OCI-LY3 (cell line): ENCODE data around the gene NBPF1.
"Not testable (repeated sequence)": the region's sequence is repeated elsewhere in the genome, so short reads cannot be mapped to it uniquely, and the experiment has no call there.

Source experiments
- H2AFZ ChIP-seq: fragments of 200-600, 300-600 bp; shearing (Covaris generic); 2 replicates; pipeline ENCODE4 v1.6.0; 2014; ENCODE audit warnings: antibody characterized with exemption, low read depth, low read length
- H3K27ac ChIP-seq: fragments of 200-600, 300-600 bp; sonication (generic); 2 replicates; pipeline ENCODE4 v1.5.1; 2014; ENCODE audit warnings: mild to moderate bottlenecking, low read length, moderate library complexity, mixed read lengths
- H3K27me3 ChIP-seq: fragments of 200-600, 300-600 bp; sonication (generic); 2 replicates; pipeline ENCODE4 v1.6.1; 2014; ENCODE audit warnings: low read depth, low read length, mixed read lengths
- H3K36me3 ChIP-seq: fragments of 200-600, 300-600 bp; sonication (generic); replicated peaks from 2 replicates; pipeline ENCODE3; 2014; ENCODE audit warnings: low read depth, low read length, mixed read lengths
- H3K4me1 ChIP-seq: fragments of 300-600, 200-600 bp; sonication (generic); 2 replicates; pipeline ENCODE4 v1.6.1; 2014; ENCODE audit warnings: low read length, mixed read lengths
- H3K4me2 ChIP-seq: fragments of 200-600, 300-600 bp; sonication (generic); 2 replicates; pipeline ENCODE4 v1.6.1; 2014; ENCODE audit warnings: low read length, mixed read lengths
- H3K4me3 ChIP-seq: fragments of 300-600, 200-600 bp; sonication (generic); 2 replicates; pipeline ENCODE4 v1.5.1; 2014; ENCODE audit warnings: antibody characterized with exemption, mild to moderate bottlenecking, low read length, moderate library complexity
- H3K79me2 ChIP-seq: fragments of 300-600, 200-600 bp; shearing (Covaris generic); 2 replicates; pipeline ENCODE4 v1.6.1; 2014; ENCODE audit warnings: mild to moderate bottlenecking, low read length, mixed read lengths
- H3K9ac ChIP-seq: fragments of 300-600, 200-600 bp; shearing (Covaris generic); 2 replicates; pipeline ENCODE4 v1.6.0; 2014; ENCODE audit warnings: mild to moderate bottlenecking, low read length, moderate library complexity
- H3K9me3 ChIP-seq: fragments of 200-600, 300-600 bp; shearing (Covaris generic); 2 replicates; pipeline ENCODE4 v1.6.1; 2014; ENCODE audit warnings: low read length, mixed read lengths; ENCODE audit not compliant: insufficient read depth
- H4K20me1 ChIP-seq: fragments of 200-600, 300-600 bp; sonication (generic); 2 replicates; pipeline ENCODE4 v1.6.1; 2016; ENCODE audit warnings: low read length, mixed read lengths; ENCODE audit not compliant: insufficient read depth
- EZH2phosphoT487 ChIP-seq: fragments of 200-600 bp; shearing (Covaris generic); IDR thresholded peaks from 2 replicates; pipeline ENCODE4 v1.6.1; 2018; ENCODE audit warnings: antibody characterized with exemption, mixed run types, low read depth
- TF ChIP-seq, protein P1 (sequence below): fragments of 200-600, 300-600 bp; sonication (generic); IDR thresholded peaks from 2 replicates; pipeline ENCODE4 v1.5.1; 2014; ENCODE audit warnings: antibody characterized with exemption, low read length, low read depth

Gene NBPF1

DNA sequence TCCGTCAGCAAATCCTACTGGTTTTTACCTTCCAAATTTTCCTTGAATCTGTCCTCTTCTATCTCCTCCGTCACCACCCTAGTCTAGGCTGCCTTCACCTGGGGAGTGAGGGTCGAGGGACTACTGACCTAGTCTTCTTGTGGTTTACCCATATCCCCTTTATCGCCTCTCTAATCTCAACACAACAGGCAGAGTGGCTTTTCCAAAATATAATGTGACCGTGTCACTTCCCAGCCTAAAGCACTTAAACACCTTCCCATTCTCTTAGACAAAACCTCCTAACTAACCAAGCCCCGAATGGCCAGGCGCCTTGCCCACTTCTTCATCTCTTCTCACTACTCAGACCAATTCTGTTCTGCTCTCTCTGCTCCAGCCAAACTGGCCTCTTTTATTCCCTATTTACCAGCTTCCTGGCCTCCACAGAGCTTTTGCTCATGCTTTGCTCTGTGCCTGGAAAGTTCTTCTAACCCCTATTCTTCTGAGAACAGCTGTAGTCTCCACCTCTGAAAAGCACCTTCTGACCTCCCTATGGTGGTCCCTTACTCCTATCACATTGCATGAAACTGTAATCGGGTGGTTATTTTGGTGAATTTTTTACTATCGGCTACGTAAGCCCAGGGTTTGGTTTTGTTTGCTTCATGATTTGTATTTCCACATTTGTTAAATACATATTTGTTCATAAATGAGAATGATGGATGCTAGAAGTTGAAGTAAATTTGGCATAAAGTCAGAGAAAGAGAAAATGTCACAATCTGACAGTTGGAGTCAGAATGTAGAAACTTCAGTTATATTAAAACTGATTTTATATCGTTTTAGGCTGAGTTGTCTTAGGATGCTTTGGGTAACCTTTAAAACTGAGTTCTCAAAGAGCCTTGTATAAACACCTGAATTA is 1.2 kb upstream of the NBPF1 start:
- Histone ChIP-seq H3K27ac (no peak overlapping the region), H3K4me1 (peaks cover 14% of the 10 kb centered on the region), H3K36me3 (peaks cover 2% of the 10 kb centered on the region), H4K20me1 (no peaks in the 10 kb centered on the region), H3K9me3 (no peaks in the 10 kb centered on the region), H3K27me3 (peaks cover 16% of the 10 kb centered on the region), H3K9ac (peak overlapping the region; percentile 59; the same call in 1 of the 2 replicates), H3K79me2 (no peaks in the 10 kb centered on the region), H3K4me3 (peak overlapping the region; percentile 76), H2AFZ (no peak overlapping the region), H3K4me2 (peak overlapping the region; percentile 75)
- TF ChIP-seq, protein P1, sequence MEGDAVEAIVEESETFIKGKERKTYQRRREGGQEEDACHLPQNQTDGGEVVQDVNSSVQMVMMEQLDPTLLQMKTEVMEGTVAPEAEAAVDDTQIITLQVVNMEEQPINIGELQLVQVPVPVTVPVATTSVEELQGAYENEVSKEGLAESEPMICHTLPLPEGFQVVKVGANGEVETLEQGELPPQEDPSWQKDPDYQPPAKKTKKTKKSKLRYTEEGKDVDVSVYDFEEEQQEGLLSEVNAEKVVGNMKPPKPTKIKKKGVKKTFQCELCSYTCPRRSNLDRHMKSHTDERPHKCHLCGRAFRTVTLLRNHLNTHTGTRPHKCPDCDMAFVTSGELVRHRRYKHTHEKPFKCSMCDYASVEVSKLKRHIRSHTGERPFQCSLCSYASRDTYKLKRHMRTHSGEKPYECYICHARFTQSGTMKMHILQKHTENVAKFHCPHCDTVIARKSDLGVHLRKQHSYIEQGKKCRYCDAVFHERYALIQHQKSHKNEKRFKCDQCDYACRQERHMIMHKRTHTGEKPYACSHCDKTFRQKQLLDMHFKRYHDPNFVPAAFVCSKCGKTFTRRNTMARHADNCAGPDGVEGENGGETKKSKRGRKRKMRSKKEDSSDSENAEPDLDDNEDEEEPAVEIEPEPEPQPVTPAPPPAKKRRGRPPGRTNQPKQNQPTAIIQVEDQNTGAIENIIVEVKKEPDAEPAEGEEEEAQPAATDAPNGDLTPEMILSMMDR = no peak
- peak; percentile 53; the same call in 1 of the 2 replicates for TF ChIP-seq EZH2phosphoT487

DNA sequence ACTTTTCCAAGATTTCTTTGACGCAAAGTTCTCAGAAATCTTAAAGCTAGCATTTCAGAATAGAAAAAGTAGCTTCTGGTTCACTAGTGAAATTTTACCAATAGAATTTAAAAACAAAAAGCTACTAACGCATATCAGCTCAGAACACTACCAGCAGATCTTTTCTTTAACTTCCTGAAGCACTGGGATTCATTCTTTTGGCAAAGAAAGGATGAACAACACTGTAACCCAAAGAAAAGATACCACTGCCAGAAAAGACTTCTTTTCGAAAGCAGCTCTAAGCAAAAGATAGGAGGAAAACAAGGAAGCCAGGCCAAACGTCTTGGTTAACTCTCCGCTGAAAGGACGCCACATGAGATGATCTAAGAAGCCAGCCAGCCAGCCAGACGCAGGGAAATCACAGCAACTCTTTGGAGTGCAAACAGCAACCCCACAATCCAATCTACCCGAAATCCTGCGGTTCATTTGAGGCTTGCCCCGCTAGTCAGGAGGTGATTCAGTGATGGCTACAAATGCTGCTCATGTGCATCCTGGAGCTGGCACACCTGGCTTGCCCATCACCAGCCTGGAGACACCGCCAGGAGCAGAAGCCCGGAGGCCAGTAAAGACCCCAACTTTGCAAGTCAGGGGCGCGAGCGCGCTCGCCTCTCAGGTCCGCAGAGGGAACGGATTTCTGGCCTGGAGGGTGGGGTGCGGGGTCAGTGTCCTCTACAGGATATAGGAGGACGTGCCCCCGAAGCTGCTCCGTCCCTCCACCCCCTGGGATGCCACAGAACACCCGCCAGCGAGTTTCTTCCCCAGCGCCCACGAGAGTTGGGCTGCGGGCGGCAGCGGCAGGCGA is 812 bp downstream of the NBPF1 start:
- no peak overlapping the region for H3K27ac ChIP-seq

DNA sequence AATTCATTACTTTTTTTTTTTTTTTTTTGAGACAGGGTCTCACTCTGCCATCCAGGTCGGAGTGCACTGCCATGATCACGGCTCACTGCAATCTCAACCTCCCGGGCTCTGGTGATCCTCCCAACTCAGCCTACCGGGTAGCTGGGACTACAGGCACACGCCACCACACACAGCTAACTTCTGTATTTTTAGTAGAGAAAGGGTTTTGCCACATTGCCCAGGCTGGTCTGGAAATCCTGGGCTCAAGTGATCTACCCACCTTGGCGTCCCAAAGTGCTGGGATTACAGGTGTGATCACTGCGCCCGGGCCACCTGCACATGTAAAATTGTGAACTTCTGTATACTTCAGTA is 1.4 kb downstream of the NBPF1 start:
- H3K27ac ChIP-seq, H3K9ac ChIP-seq: not testable (repeated sequence)

More for the DNA sequence above, 812 bp downstream of the NBPF1 start:
- Histone ChIP-seq H3K4me2 (peak overlapping the region; percentile 75), H3K36me3 (no peaks in the 10 kb centered on the region), H3K9ac (peak overlapping the region; percentile 59), H3K27me3 (peaks cover 16% of the 10 kb centered on the region), H2AFZ (peak overlapping the region; percentile 7; the same call in 1 of the 2 replicates), H3K79me2 (no peaks in the 10 kb centered on the region), H4K20me1 (no peaks in the 10 kb centered on the region), H3K9me3 (no peaks in the 10 kb centered on the region), H3K4me3 (peak overlapping the region; percentile 76), H3K4me1 (peaks cover 14% of the 10 kb centered on the region)
- TF ChIP-seq EZH2phosphoT487 = no peak
- TF ChIP-seq, protein P1 = no peak

DNA sequence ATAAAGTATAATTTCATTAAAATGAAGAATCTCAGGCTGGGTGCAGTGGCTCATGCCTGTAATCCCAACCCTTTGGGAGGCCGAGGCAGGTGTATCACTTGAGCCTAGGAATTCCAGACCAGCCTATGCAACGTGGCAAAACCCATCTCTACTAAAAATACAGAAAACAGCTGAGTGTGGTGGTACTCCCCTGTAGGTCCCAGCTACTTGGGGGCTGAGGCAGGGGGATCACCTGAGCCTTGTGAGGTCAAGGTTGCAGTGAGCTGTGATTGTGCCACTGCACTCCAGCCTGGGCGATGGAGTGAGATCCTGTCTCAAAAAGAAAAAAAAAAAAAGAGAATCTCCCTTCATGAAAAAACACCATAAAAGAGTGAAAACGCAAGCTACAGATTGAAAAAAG is 2.2 kb downstream of the NBPF1 start:
- not testable (repeated sequence) for H4K20me1 ChIP-seq, H3K27ac ChIP-seq, H3K36me3 ChIP-seq, H3K9me3 ChIP-seq, H2AFZ ChIP-seq, H3K9ac ChIP-seq, H3K79me2 ChIP-seq, H3K4me2 ChIP-seq, H3K4me3 ChIP-seq
- Histone ChIP-seq H3K4me1 (peaks cover 14% of the 10 kb centered on the region), H3K27me3 (peaks cover 16% of the 10 kb centered on the region)

More for the DNA sequence above, 1.4 kb downstream of the NBPF1 start:
- H2AFZ ChIP-seq, H3K79me2 ChIP-seq, H3K9me3 ChIP-seq, H3K4me3 ChIP-seq, H4K20me1 ChIP-seq, H3K36me3 ChIP-seq: not testable (repeated sequence)
- Histone ChIP-seq H3K27me3 (peaks cover 16% of the 10 kb centered on the region), H3K4me2 (peak overlapping the region; percentile 75; the same call in 1 of the 2 replicates), H3K4me1 (peaks cover 14% of the 10 kb centered on the region)

DNA sequence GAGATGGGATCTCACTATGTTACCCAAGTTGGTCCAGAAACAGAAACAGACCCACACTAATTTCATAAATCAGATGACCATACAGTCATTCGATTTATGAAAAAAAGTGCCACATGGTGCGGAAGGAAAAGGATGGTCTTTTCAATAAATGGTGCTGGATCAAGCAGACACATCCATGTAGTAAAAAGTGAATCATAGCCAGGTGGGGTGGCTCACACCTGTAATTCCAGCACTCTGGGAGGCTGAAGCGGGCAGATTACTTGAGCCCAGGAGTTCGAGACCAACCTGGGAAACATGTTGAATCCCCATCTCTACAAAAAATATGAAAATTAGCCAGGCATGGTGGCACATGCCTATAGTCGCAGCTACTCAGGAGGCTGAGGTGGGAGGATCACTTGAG is 2.8 kb downstream of the NBPF1 start:
- not testable (repeated sequence) for H4K20me1 ChIP-seq, H3K36me3 ChIP-seq, H3K9me3 ChIP-seq, H3K4me2 ChIP-seq, H3K4me3 ChIP-seq, H3K27ac ChIP-seq, H3K79me2 ChIP-seq, H3K9ac ChIP-seq, H2AFZ ChIP-seq
- Histone ChIP-seq H3K4me1 (peaks cover 14% of the 10 kb centered on the region), H3K27me3 (peaks cover 16% of the 10 kb centered on the region)

DNA sequence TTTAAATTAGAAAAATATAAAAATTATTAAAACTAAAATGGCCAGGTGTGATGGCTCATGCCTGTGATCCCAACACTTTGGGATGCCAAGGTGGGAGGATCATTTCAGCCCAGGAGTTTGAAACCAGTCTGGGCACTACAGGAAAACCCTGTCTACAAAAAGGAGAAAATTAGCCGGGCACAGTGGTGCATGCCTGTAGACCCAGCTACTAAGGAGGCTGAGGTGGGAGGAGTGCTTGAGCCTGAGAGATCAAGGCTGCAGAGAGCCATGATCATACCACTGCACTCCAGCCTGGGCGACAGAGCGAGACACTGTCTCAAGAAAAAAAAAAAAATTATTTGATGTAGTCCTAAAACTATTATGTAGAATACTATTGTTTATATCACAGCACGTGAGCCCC is 3.6 kb downstream of the NBPF1 start:
- H3K4me2 ChIP-seq, H3K36me3 ChIP-seq, H3K4me3 ChIP-seq, H2AFZ ChIP-seq, H3K79me2 ChIP-seq, H3K9me3 ChIP-seq, H4K20me1 ChIP-seq, H3K9ac ChIP-seq, H3K27ac ChIP-seq: not testable (repeated sequence)
- H3K27me3 ChIP-seq = peaks cover 15% of the 10 kb centered on the region
- peaks cover 14% of the 10 kb centered on the region for H3K4me1 ChIP-seq
